Left renal cortex interstitium (tissue), 4 donors: ENCODE measurements around the gene RBPJ. TPM values are rescaled to one million over a fixed set of nuclear protein-coding genes. Genes with fewer than 3 reads are reported as not detected.
A peak's percentile ranks its signal among the peaks of the same experiment; 100 is the strongest.

Experiments
- DNase-seq, 4 donors: peaks; one replicate each; pipeline ENCODE4 v3.0.0-alpha.2; 2013; ENCODE audit warnings: low read depth in 4 of 4, low spot score in 2 of 4, missing footprints in 1 of 4
- polyA plus RNA-seq, 4 donors: library from polyadenylated mRNA; unstranded; fragments of 120-200 nt; gene quantifications; one replicate each; pipeline ENCODE4 v1.2.1, GENCODE V29; 2013; ENCODE audit not compliant: insufficient read length in 4 of 4

RBPJ gene
- polyA plus RNA-seq = 10 to 100 TPM; 71.6 to 86.1 (median 77.2) TPM

DNA sequence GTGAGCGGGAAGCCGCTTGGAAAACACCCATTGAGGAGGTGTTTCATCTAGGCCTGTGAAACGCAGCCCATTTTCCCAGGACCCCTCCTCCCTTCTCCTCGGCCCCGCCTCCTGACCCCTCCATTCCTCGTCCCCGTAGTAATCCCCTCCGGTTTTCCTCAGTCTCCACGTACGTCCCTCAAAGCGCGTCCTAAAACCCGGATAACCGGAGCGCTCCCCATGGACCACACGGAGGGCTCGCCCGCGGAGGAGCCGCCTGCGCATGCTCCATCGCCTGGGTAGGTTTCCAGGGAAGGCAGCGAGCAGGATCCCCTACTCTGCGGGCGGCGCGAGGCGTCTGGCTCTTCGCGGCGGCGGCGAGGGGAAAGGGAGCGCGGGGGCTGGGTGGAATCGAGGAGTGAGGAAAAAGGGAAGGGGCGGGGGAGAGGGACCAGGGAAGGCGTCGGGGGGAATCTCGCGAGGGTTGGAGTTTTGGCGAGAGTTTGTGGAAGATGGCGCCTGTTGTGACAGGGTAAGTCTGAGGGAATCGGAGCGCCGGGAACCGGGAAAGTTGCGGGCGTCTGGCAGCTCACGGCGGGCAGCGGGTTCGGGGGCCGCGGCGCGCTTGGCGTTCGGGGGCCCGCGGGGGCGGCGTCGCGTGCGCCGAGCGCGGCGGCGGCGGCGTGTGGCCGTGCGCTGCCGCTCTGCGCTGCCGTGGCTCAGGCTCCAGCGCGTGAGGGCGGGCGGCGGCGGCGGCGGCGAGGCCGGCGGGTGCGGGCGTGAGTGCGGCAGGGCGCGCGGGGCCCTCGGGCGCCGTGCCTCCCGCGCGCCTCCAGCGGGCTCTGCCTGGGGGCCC is at the start of gene RBPJ:
TSS of gene RBPJ (plus strand) at position 477 of the 835 bp plus-strand sequence. CDS start at position 492, 15 bp downstream.
- peak; percentile 95 to 98 (median 96) for DNase-seq

DNA sequence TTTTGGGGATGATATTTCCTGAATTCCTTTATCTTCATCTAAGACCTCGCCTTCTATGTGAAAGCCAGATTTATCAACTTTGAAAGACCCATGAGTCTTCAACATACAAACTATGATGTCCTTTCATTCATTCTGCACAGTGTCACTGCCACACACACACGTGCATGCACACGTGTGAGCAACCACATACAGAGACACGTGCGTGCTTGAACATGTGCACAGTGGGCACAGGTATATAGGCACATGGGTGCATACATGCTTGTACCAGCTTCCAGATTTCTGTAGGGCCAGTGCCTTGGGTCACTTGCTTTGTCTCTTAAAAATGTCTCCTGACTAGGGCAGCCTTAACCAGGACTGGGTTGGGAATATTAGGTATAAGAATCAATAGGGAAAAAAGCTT is 49.1 kb upstream of the RBPJ start:
- DNase-seq = no peak

DNA sequence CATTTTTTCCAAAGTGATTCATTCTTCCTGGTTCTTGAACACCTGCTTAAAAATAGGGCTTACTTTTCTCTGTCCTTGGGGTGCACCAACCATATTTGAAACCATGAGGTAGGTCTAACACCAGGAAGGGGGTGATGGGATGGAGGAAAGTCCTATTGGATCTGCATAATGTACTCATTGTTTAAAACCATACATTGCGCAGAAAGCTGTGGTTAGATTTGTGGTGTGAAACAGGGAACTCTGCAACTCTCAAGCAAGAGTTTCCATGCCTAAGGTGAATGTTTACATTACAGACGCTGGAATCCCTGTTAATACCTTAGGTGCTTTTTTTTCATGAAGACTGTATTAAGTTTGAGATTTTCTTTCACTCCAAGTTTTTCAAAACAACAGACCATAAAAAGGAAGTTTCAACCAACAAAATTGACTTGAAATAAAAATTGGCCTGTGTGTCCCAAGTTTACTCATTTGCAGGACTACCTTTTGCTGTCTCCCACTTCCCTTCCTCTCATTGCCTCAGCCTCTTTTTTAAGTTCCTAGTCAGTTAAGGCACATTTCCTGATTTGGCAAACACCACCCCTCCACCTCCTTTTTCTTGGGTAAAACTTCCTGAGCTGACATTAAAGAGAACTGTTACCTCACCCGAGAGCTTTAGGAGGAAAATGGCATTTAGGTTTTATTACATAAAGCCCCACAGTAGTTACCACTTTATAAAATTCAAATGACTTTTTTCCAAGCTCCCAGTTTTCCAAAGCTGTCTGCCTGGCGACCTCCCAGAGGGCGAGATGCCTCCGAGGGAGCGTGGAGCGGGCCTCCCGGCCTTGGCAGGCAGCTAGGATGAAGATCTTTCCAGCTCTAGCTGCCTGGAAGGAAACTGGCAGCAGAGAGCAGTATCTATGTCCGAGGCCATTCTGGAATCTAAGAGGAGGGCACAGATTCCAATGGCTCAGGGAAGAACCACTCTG is 47.9 kb upstream of the RBPJ start:
- DNase-seq = no peak

DNA sequence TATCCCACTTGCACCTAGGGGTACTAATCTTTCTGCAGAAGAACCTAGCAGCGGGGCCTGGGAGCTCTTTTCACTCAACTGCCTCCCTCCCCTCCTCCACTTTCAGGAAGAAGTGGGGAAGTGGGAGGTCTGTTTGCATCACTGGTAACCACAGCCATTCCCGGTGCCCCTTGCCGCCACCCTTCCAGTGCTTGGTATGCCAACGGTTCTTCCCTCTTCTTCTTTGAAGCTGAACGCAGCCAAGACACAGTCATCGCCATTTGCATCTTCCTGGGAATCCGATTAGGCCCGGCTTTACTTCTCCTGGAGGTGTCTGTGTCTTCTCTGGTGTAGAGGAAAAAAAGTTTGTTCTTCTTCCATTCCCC is 47.2 kb upstream of the RBPJ start:
- DNase-seq = no peak

DNA sequence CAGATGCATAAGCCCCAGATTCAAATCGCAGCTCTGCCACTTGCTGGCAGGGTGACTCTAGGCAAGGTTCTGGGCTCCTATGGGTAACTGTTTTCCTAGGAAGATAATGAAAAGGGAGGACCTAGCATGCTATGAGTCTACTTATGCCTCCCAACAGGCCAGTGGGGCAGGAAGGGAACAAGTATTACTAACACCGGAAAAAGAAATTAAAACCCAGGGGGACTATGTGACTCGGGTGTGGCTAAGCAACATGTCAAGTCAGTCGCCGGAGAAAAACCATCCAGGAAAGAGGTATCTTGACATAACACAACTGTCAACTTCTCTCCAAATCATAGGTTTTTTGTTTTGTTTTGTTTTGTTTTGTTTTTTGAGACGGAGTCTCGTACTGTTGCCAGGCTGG is 45.5 kb upstream of the RBPJ start:
- DNase-seq = no peak

DNA sequence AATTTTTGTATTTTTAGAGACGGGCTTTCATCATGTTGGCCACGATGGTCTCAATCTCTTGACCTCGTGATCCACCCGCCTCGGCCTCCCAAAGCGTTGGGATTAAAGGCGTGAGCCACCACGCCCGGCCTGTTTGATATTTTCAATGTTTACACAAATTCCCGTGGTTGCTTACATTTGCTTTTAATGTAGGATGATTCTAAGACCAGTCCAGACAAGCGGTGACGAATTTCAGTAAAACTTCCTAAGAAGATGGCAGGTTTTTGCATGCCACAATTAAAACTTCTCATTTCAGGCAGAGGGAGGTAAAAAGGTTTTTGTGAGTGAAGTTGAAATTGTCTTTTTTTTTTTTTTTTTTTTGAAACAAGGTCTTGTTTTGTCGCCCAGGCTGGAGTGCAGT is 41.4 kb upstream of the RBPJ start:
- DNase-seq = no peak

DNA sequence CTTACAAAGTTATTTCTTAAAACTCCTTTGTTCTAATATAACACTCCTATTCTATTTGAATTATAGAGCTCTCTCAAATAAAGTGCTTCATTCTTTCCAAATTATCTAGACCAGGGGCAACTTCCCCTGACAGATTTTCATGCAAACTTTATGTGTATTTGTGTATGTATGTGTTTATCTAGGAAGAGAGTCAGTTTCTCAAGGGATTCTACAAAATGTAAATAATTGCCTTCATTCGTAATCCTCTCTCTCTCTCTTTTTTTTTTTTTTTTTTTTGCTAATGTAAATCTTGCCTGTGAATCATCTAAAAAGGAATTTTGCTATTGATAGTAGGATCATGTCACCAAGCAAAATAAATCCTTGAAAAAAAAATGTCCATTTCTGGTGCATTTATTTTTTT is 38.9 kb upstream of the RBPJ start:
- DNase-seq = no peak

DNA sequence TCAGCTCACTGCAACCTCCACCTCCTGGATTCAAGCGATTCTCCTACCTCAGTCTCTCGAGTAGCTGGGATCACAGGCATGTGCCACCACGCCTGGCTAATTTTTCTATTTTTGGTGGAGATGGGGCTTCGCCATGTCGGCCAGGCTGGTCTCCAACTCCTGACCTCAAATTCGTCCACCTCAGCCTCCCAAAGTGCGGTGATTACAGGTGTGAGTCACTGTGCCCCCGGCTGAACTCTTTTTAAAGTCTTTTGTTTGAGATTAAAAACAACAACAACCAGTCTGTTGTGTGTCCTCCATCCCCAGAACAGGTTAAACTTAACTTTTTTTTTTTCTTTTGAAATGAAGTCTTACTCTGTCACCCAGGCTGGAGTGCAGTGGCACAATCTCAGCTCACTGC is 36.3 kb upstream of the RBPJ start:
- DNase-seq = no peak

DNA sequence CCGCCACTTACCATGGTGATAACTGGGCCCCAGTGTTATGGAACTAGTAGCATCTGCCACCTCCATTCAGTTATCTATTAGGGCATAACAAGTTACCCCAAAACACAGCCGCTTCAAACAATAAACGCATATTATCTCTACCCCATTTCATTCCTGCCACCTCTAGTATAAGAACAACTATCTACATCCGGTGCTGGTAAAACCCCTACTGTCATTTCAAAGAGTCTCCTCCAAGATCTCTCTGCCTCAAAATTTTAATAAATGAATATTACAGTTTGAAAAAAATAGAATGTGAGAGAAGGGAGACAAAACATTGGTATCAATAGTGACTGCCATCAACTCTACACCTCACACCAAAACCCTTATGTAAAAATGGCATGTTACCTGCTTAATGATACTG is 35.5 kb upstream of the RBPJ start:
- DNase-seq = no peak

DNA sequence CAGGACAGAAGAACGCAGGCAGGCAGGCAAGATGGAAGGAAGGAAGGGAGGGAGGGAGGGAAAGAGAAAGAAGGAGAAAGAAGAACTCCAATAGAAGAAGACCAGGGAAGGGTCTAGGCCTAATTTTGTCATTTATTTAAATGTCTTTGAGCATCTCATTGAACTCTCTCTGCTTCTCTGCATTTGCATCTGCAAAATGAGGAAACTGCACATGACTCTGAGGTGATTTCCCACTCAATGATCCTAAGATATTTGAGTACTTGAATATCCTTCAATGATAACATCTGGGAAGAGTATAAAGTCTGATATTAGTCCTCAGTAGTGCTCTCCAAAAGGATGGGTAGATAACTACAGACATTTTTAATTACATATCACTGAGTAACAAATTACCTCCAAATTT is 33.1 kb upstream of the RBPJ start:
- no peak for DNase-seq

DNA sequence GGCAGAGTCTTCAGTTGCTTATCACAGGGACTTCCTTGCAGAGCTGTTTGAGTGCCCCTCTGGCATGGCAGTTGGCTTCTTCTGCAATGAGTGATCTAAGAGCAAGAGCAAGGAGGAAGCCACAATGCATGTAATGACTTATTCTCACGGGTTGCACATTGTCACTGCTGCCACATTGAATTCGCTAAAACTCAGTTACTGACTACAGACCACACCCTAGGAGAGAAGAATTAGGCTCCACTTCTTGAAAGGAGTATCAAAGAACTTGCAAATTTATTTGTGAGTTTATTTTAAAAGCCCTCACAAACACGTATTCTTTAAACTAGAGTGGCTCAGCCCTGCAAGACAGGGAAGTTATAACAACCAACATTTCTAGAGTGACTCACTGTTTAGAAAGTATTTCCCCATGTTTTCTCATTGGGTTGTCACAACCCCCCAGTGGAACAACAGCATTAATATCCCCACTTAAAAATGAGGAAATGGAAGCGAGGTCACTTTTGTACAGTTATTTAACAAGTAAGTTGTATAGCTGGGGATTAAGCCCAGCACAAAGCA is 32.4 kb upstream of the RBPJ start:
- DNase-seq = no peak

DNA sequence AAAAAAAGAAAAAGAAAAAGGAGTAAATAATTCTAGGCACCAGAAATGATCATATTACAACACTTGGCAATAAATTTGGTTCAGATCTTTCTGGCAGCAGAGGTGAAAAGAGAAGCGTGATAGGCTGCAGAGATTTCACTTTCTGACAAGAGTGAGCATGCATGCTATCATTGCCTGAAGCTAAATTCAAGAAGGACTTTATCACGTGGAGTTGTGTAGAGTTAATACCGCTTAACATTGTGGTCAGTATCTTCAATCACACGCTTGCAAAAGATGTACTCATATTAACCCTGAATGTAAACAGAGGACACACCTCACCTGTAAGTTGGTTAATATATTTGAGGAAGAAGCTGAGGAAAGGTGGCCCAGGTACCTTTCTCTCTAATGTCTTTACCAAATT is 31.4 kb upstream of the RBPJ start:
- DNase-seq = no peak

DNA sequence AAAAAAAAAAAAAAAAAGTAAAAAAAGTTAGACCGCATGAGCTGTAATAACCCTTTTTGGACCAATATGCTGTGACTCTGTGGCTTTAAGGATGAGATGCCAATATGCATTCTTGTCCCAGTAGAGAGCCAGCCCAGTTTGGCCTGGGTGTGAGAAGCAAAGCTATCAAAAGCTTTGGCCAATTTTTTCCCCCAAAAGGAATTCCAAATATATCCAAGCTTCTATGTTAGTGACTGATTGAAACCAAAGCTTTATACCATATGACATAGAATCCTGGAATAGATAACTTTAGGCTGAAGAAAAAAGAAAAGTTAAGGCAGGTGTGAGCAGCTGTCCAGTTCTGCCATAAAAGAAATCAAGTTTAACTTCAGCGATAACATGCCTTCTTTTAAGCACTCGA is 30.5 kb upstream of the RBPJ start:
- no peak for DNase-seq

DNA sequence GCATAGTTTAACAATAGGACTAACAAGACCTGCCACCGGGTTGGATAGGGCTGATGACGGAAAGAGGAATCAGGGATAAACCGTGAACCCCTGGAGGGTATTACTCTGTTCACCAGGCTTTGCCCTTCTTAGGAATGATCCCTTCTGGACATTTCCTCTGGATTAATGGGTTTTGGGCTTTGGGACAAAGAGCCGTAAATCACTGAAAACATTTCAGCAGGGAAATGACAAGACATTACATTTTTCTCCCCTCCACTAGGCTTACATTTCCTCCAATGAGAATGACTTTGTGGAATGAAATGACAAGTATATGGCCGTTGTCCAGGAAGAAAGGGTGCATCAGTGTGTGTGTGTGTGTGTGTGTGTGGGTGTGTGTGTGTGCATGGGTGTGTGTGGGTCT is 25.9 kb upstream of the RBPJ start:
- no peak for DNase-seq

DNA sequence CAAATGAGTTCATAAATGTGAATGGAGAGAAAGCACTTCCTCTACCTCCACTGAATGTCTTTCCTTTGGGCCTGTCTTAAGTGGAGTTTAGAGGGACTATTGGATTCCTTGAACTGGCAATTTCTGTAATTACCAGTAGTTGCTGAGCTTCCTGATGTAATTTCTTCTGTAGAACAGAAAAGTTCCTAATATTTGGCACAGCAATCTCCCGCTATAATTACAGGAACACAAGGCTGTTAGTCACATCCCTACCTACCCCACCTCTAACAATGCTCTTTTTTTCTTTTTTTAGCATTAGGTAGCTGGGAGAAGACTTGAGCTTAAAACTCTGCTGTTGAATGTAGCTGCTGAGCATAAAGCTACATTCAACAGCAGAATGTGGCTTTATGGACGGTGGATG is 24.8 kb upstream of the RBPJ start:
- no peak for DNase-seq

DNA sequence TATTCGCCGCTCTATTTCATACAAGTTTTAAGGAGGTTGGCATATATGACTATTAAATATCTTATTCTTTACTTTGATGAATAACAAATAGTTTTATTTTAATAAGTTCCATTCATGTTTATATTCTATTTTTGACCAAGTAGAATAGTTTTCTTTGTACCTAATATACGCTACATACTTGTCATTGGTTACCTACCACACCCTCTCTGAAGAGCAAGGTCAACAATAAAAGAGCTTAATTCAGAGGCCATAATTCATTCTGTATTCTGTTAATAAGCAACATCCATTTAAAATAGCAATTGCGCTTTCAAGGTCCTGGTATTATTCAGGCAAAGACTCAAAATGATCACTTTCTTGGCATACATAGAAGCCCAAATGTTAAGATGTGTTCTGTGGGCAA is 24.3 kb upstream of the RBPJ start:
- no peak for DNase-seq

DNA sequence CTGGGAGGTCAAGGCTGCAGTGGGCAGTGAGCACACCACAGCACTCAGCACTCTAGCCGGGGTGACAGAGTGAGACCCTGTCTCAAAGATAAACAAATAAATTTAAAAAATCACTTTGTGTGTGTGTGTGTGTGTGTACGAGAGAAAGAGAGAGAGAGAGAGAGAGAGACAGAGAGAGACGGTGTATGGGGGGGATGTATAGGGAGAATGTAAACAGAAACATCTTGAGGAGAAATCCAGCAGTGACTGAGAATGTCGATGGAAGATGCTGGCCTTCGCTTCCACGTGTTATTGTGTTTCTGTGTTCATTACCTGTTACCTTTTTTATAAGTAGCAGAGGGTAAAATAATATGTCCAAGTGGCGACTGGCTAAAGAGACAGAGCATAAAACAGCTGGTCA is 23.6 kb upstream of the RBPJ start:
- no peak for DNase-seq

DNA sequence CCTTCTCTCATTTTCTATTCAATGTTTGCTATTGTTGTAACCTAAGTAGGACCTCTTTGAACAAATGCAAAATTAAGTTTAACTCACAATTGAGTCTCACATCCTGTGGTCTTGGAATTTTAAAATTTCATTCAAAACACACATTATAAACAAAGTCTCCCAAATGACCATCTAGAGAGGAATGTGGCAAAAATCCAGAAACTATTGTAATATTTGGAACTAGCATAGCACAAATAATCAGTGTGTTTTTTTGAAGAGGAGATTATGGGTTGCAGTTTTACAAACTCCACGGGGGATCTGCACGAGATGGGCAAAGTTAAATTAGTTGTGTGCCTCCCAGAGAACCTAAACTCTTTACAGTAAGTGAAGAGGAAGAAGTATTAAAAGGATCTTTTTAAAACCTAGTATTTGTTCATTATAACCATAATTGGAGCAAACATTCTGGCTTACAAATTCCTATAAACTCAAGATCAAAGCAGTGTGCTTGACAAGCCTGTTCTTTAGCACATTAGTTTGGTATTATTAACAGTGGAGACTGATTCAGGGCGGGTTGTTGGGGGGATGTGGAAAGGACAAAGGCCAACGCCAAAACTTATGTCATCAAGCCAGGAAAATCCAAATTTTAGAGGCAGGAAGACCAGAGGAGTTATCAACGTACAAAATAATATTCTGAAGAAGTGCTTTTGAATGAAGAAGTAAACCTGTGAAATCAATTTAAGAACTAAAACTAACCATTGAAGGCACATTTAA is 22.4 kb upstream of the RBPJ start:
- no peak for DNase-seq

DNA sequence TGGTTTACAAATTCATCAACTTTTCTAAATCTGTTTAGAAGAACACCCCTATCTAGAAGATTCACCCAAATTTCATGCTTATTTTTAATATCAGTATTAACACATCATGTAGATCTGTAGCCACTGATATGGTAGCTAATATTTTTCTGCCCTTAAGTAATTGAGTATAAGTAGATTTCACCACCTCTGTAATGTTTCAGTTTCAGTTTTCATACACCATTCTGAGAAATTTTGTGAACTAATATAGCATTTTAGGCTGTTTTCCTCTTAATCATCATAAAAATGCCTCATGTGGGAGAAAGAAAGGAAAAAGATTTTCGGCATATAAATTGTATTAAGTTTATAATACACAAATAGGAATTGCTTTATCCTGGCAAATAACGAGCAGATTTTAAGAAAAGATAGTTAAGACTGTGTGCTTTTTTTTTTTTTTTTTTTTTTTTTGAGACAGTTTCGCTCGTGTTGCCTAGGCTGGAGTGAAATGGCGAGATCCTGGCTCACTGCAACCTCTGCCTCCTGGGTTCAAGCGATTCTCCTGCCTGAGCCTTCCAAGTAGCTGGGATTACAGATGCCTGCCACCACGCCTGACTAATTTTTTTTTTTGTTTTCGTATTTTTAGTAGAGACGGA is 21.4 kb upstream of the RBPJ start:
- DNase-seq = no peak
